ENCODE measurements around the gene PRKD1.

PRKD1 gene

GRCh38 chr14:29580763-29581162 lies 346.9 kb downstream of the PRKD1 start:
- FAIRE-seq: no peak

GRCh38 chr14:29579838-29580237 lies 347.8 kb downstream of the PRKD1 start:
- no peak for FAIRE-seq

- no peak for FAIRE-seq
Measured at GRCh38 chr14:29576927-29577326, 350.7 kb downstream of the PRKD1 start.

- FAIRE-seq: no peak
Measured at GRCh38 chr14:29569194-29569593, 358.5 kb downstream of the PRKD1 start.

- FAIRE-seq: no peak
Measured at GRCh38 chr14:29566194-29566593, 361.5 kb downstream of the PRKD1 start.

GRCh38 chr14:29558516-29558915 lies 369.1 kb downstream of the PRKD1 start:
- FAIRE-seq: no peak

GRCh38 chr14:29554335-29554734 lies 373.3 kb downstream of the PRKD1 start:
- FAIRE-seq: peak; percentile 43

- FAIRE-seq: no peak
Measured at GRCh38 chr14:29553427-29553826, 374.2 kb downstream of the PRKD1 start.

GRCh38 chr14:29548948-29549370 lies 378.7 kb downstream of the PRKD1 start:
- peak; percentile 84 for FAIRE-seq

GRCh38 chr14:29545714-29546113 lies 381.9 kb downstream of the PRKD1 start:
- no peak for FAIRE-seq

GRCh38 chr14:29536886-29537511 lies 390.6 kb downstream of the PRKD1 start:
- FAIRE-seq: peak; percentile 93

- FAIRE-seq: no peak
Measured at GRCh38 chr14:29529418-29529817, 398.2 kb downstream of the PRKD1 start.

GRCh38 chr14:29528889-29529288 lies 398.8 kb downstream of the PRKD1 start:
- no peak for FAIRE-seq

GRCh38 chr14:29527286-29527685 lies 400.4 kb downstream of the PRKD1 start:
- peak; percentile 23 for FAIRE-seq

All from A204.1 (cell line).